PC-3 (cell line): Measurements from ENCODE around the gene MYMK. TPM values are rescaled to one million over a fixed set of nuclear protein-coding genes. Genes with fewer than 3 reads are reported as not detected.

Experiments used
- ATAC-seq: fragments of 200-7000 bp; cut with Tn5 transposase; 2 replicates; pipeline ENCODE4 v1.9.1; 2020; ENCODE audit warnings: mild to moderate bottlenecking, moderate library complexity
- BruUV-seq: library from RNA; stranded (reverse); fragments of 400-500 nt; replicated peaks from 2 replicates; lab custom pipeline; 2021; lab: Mats Ljungman, UMichigan
- CTCF ChIA-PET: fragments of 300-600 bp; sonication (Branson Sonifier 250); formaldehyde crosslinking; loops from one replicate; lab custom pipeline; 2022; ENCODE audit warnings: antibody characterized with exemption; lab: Charles Lee
- POLR2A ChIA-PET: fragments of 300-600 bp; sonication (Branson Sonifier 250); formaldehyde crosslinking; loops from one replicate; lab custom pipeline; 2022; ENCODE audit warnings: antibody characterized with exemption; ENCODE audit not compliant: unreplicated experiment; lab: Charles Lee
- DNase-seq: peaks from one replicate; pipeline ENCODE4 v3.0.0-alpha.2; 2015
- H2AFZ ChIP-seq: fragments of 300-600 bp; sonication (generic); 2 replicates; pipeline ENCODE4 v1.6.0; 2016; ENCODE audit warnings: antibody characterized with exemption, low read length
- H3F3A ChIP-seq: fragments of 300-600 bp; sonication (generic); one replicate; pipeline ENCODE4 v1.6.0; 2017; ENCODE audit warnings: antibody characterized with exemption, low read length, control low read depth, mild to moderate bottlenecking; ENCODE audit not compliant: unreplicated experiment
- H3K27ac ChIP-seq: fragments of 300-600 bp; sonication (generic); 2 replicates; pipeline ENCODE4 v1.5.1; 2016; ENCODE audit warnings: mild to moderate bottlenecking, low read length
- H3K27me3 ChIP-seq: fragments of 300-600 bp; sonication (generic); 2 replicates; pipeline ENCODE4 v1.6.1; 2016; ENCODE audit warnings: low read length, mixed read lengths
- H3K36me3 ChIP-seq: fragments of 300-600 bp; sonication (generic); 2 replicates; pipeline ENCODE4 v1.6.1; 2016; ENCODE audit warnings: low read depth, mixed run types, low read length, mixed read lengths
- H3K4me1 ChIP-seq: fragments of 300-600 bp; sonication (generic); 2 replicates; pipeline ENCODE4 v1.5.1; 2016; ENCODE audit warnings: low read length; ENCODE audit not compliant: insufficient read depth
- H3K4me2 ChIP-seq: fragments of 300-600 bp; sonication (generic); 2 replicates; pipeline ENCODE4 v1.6.0; 2016; ENCODE audit warnings: low read length
- H3K4me3 ChIP-seq: fragments of 300-600 bp; sonication (generic); 2 replicates; pipeline ENCODE4 v1.5.1; 2016; ENCODE audit warnings: mild to moderate bottlenecking, low read length, mixed read lengths
- H3K79me2 ChIP-seq: fragments of 300-600 bp; sonication (generic); 2 replicates; pipeline ENCODE4 v1.6.1; 2017; ENCODE audit warnings: low read length, mixed read lengths
- H3K9ac ChIP-seq: fragments of 300-600 bp; sonication (generic); 2 replicates; pipeline ENCODE4 v1.6.0; 2016; ENCODE audit warnings: mild to moderate bottlenecking, low read length
- H3K9me2 ChIP-seq: fragments of 300-600 bp; sonication (generic); replicated peaks from 2 replicates; pipeline ENCODE4 v1.6.1; 2016; ENCODE audit warnings: mixed run types, low read length, mixed read lengths
- H3K9me3 ChIP-seq: fragments of 300-600 bp; sonication (generic); 2 replicates; pipeline ENCODE4 v1.6.1; 2016; ENCODE audit warnings: low read length, mixed read lengths
- H4K20me1 ChIP-seq: fragments of 300-600 bp; sonication (generic); 2 replicates; pipeline ENCODE4 v1.6.1; 2016; ENCODE audit warnings: low read length, mixed read lengths
- CTCF ChIP-seq: fragments of 300-600 bp; sonication (generic); conservative IDR thresholded peaks from 2 replicates; pipeline ENCODE4 v1.5.1; 2017; ENCODE audit warnings: antibody characterized with exemption, low read depth, mild to moderate bottlenecking, low read length
- EZH2 ChIP-seq: fragments of 300-600 bp; sonication (generic); IDR thresholded peaks from one replicate; pipeline ENCODE4 v1.6.1; 2017; ENCODE audit warnings: antibody characterized with exemption, mild to moderate bottlenecking, low read length; ENCODE audit not compliant: unreplicated experiment
- EZH2phosphoT487 ChIP-seq: fragments of 300-600 bp; sonication (generic); IDR thresholded peaks from 2 replicates; pipeline ENCODE4 v1.6.1; 2018; ENCODE audit warnings: mild to moderate bottlenecking, antibody characterized with exemption, low read length, borderline replicate concordance
- intact Hi-C: fragments of 100-400 bp; cut with micrococcal nuclease; formaldehyde crosslinking; loops from 2 replicates; pipeline ENCODE4 v1.9.0; 2023
- total RNA-seq: library from RNA; depleted of rRNA; stranded (reverse); fragments of >200 nt; gene quantifications from 2 replicates; pipeline ENCODE4 v1.2.3, GENCODE V29; 2014

Gene MYMK
- total RNA-seq, 1 experiment from 2014 or later = not detected

GRCh38 chr9:133489253-133490190 is 35.2 kb downstream of the MYMK start:
- ATAC-seq (no peak), DNase-seq (no peak)
- intact Hi-C loops = loop anchor here (5.0 kb wide), 2 partner anchors 132 to 302 kb away; partner anchors contain the start of genes SURF1 and SURF2
- Histone ChIP-seq H3K36me3 (no peaks in the 10 kb centered on the region; the same call in 1 of the 2 replicates), H3K27me3 (no peaks in the 10 kb centered on the region), H2AFZ (no peak overlapping the region), H3K9ac (no peak overlapping the region), H3K4me1 (peaks cover 13% of the 10 kb centered on the region), H3K79me2 (no peaks in the 10 kb centered on the region), H3K9me2 (no peaks in the 10 kb centered on the region), H3K4me3 (no peak overlapping the region), H3F3A (no peaks in the 10 kb centered on the region), H4K20me1 (no peaks in the 10 kb centered on the region), H3K27ac (no peak overlapping the region), H3K9me3 (no peaks in the 10 kb centered on the region), H3K4me2 (no peak overlapping the region)
- no TSS peak for BruUV-seq
- POLR2A ChIA-PET = no interaction called here
- no peak for TF ChIP-seq EZH2
- no peak for TF ChIP-seq EZH2phosphoT487
- no peak for TF ChIP-seq CTCF
- CTCF ChIA-PET = no interaction called here

- Histone ChIP-seq H3K9me2 (no peaks in the 10 kb centered on the region), H3K4me2 (no peak overlapping the region), H3K27me3 (no peaks in the 10 kb centered on the region), H3K27ac (no peak overlapping the region), H4K20me1 (no peaks in the 10 kb centered on the region), H2AFZ (no peak overlapping the region), H3K9ac (no peak overlapping the region), H3K4me3 (no peak overlapping the region), H3K79me2 (no peaks in the 10 kb centered on the region), H3K9me3 (no peaks in the 10 kb centered on the region), H3K4me1 (peaks cover 16% of the 10 kb centered on the region), H3K36me3 (no peaks in the 10 kb centered on the region; the same call in 1 of the 2 replicates), H3F3A (no peaks in the 10 kb centered on the region)
- no TSS peak for BruUV-seq
- DNase-seq (no peak), ATAC-seq (no peak)
- intact Hi-C loops = loop anchor here (5.0 kb wide), 2 partner anchors 131 to 301 kb away; partner anchors contain the start of genes SURF1 and SURF2
- POLR2A ChIA-PET = no interaction called here
- CTCF ChIA-PET = no interaction called here
- TF ChIP-seq CTCF = no peak
- TF ChIP-seq EZH2phosphoT487 = no peak
- TF ChIP-seq EZH2 = no peak
Observed at GRCh38 chr9:133488686-133489252, 36.0 kb downstream of the MYMK start.
